Measurements from ENCODE around the gene REV3L. TPM values are rescaled to one million over a fixed set of nuclear protein-coding genes. Genes with fewer than 3 reads are reported as not detected.

Gene REV3L
- total and polyA plus RNA-seq, 2 of the 8 experiments (the other 6 are each of a cell fraction or from before 2014, with no cell fraction given) = 2.1 to 6.6 TPM

DNA sequence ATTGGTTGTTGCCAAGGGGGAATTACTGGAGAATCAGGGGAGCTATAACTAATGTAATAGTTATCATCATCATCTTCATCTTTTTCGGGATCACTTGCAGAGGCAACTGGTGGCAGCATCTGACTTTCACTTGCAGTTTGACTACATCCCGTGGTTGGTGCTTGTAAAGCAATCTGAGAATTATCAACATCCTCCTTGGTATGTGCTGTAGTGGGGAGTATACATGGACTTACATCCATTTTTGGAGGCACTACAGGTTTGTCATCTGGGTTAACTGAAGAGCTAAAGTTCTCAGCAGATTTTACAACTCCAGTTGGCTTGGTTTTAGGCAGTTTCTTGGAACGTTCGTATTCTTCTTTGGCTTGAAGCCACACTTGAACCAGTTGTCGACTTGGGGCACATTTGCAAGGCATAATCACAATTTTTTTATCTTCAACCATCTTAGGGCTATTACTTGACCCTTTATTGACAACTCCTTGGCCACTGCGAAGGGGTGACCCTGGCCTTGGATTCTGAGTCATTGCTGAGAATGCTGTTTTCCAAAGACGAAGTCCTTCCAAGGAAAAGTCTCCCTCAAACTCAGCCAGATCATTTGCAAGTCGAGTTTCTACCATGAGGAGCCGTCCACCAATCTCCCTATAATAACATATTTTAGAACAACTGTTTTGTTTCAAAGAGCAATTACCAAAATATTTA lies 115.5 kb downstream of the REV3L start:
- FAIRE-seq = no peak
- no peak overlapping the region for H4K91ac ChIP-seq (replicated peaks; ENCODE audit: insufficient read length, low read length)

More for the DNA sequence above, 115.5 kb downstream of the REV3L start:
- no peaks in the 10 kb centered on the region for H3K9me3 ChIP-seq (ENCODE audit: insufficient read depth in 2 of 2, low read depth in 1 of 2, low read length in 1 of 2)
- H2BK12ac ChIP-seq (ENCODE audit: low read depth, low read length) = no peak overlapping the region
- H3K23me2 ChIP-seq (ENCODE audit: low read depth, low read length) = no peaks in the 10 kb centered on the region
- no peak overlapping the region for H4K8ac ChIP-seq (ENCODE audit: extremely low read depth, insufficient read depth, low read length)
- H2AK5ac ChIP-seq (ENCODE audit: low read depth, low read length) = no peak overlapping the region
- no peaks in the 10 kb centered on the region; a peak in 1 of 8 replicates for H3K36me3 ChIP-seq (ENCODE audit: control insufficient read depth in 2 of 4, insufficient read depth in 4 of 4, low read length in 3 of 4)
- H3K79me2 ChIP-seq (ENCODE audit: control insufficient read depth in 1 of 2, insufficient read depth in 2 of 2, low read length in 2 of 2) = no peaks in the 10 kb centered on the region
- H3K18ac ChIP-seq (ENCODE audit: extremely low read depth, low read length) = no peak overlapping the region
- H2BK120ac ChIP-seq (replicated peaks; ENCODE audit: low read depth, low read length) = no peak overlapping the region
- no peak overlapping the region for H2BK20ac ChIP-seq (ENCODE audit: low read length)
- H3K14ac ChIP-seq (ENCODE audit: insufficient read length) = no peak overlapping the region
- 85% methylated on average over 9 of the region's 9 CpGs; no CpG with 5 or more reads in 1 of the 2 experiments for WGBS, 2 experiments (ENCODE audit: extremely low coverage in 1 of 2, insufficient coverage in 1 of 2, insufficient read length in 1 of 2, insufficient replicate concordance in 2 of 2, low coverage in 1 of 2, low lambda C conversion rate in 2 of 2, missing lambda C conversion rate in 1 of 2)
- H4K20me1 ChIP-seq (replicated peaks in 1 of 2; ENCODE audit: control insufficient read depth in 1 of 2, insufficient read depth in 2 of 2, low read length in 2 of 2) = peaks cover 0 to 2% of the 10 kb centered on the region in 2 experiments
- no peak overlapping the region for H3K9ac ChIP-seq (replicated peaks in 1 of 4; ENCODE audit: extremely low read depth in 1 of 4, low read depth in 3 of 4, low read length in 3 of 4)
- no peak overlapping the region for H3K4me3 ChIP-seq (ENCODE audit: extremely low read depth in 1 of 4, insufficient read depth in 2 of 4, low read depth in 3 of 4, low read length in 4 of 4)
- H3K56ac ChIP-seq (replicated peaks; ENCODE audit: insufficient read length, low read depth, low read length) = no peak overlapping the region
- no peak overlapping the region for H2AFZ ChIP-seq (ENCODE audit: low read length)
- no peaks in the 10 kb centered on the region for H3K79me1 ChIP-seq (ENCODE audit: low read depth, low read length)
- H3K4me2 ChIP-seq (ENCODE audit: insufficient read depth in 1 of 2, low read depth in 2 of 2, low read length in 2 of 2) = no peak overlapping the region
- no peak overlapping the region for H2BK5ac ChIP-seq (ENCODE audit: low read depth, low read length)
- no peak overlapping the region for H2BK15ac ChIP-seq (ENCODE audit: low read length)
- no peaks in the 10 kb centered on the region for H3K27me3 ChIP-seq (replicated peaks in 1 of 4; ENCODE audit: control insufficient read depth in 3 of 4, extremely low read depth in 1 of 4, insufficient read depth in 3 of 4, low read length in 3 of 4)
- DNase-seq (ENCODE audit: low read depth in 1 of 2, low spot score in 2 of 2) = no peak
- ChIA-PET CTCF (ENCODE audit: partially characterized antibody) (interaction anchor here (1.9 kb wide), 1 partner anchor 261 kb away, joined by 5 read pairs; no protein-coding TSS in a partner anchor), POLR2A (ENCODE audit: partially characterized antibody) (no interaction called here)
- TF ChIP-seq FOSL1 (IDR thresholded peaks at IDR 0.05; ENCODE audit: insufficient read depth, low read depth, low read length) = no peak
- TF ChIP-seq NRF1 (IDR thresholded peaks at IDR 0.05; ENCODE audit: low read depth, low read length) = no peak
- TF ChIP-seq GABPA (IDR thresholded peaks at IDR 0.05; ENCODE audit: borderline replicate concordance, insufficient read depth, low read length) = no peak
- TF ChIP-seq JUN (IDR thresholded peaks at IDR 0.05; ENCODE audit: low read depth, low read length) = no peak
- no peak for TF ChIP-seq ATF3 (IDR thresholded peaks at IDR 0.05; ENCODE audit: insufficient read depth, low read depth, low read length)
- no peak for TF ChIP-seq YY1 (IDR thresholded peaks at IDR 0.05; ENCODE audit: low read depth, low read length)
- TF ChIP-seq CBX8 (IDR thresholded peaks at IDR 0.05; ENCODE audit: borderline replicate concordance, low read depth, low read length) = no peak
- H3K27ac ChIP-seq (ENCODE audit: low read depth, low read length) = no peak overlapping the region
- no peaks in the 10 kb centered on the region for H3K4me1 ChIP-seq (replicated peaks in 1 of 4; ENCODE audit: control insufficient read depth in 3 of 4, insufficient read depth in 4 of 4, low read length in 3 of 4)
- no peak overlapping the region for H4K5ac ChIP-seq (ENCODE audit: insufficient read length, low read depth, low read length)
- H3K4ac ChIP-seq (replicated peaks; ENCODE audit: insufficient read length, low read depth, low read length) = no peak overlapping the region
- H3K23ac ChIP-seq (ENCODE audit: insufficient read length) = no peak overlapping the region

Measured in H1 (cell line).